B cell (primary cell): ENCODE results near the gene ZBTB44. TPM values are rescaled to one million over a fixed set of nuclear protein-coding genes. Genes with fewer than 3 reads are reported as not detected.

Source experiments
- ATAC-seq: fragments of 200-7000 bp; cut with Tn5 transposase; one replicate; pipeline ENCODE4 v1.10.0; 2021; ENCODE audit warnings: low read depth, mild to moderate bottlenecking, moderate number of reproducible peaks, moderate library complexity
- CTCF ChIA-PET: fragments of 350-600 bp; sonication (Branson Sonifier 250); formaldehyde crosslinking; loops from one replicate; lab custom pipeline; 2021; ENCODE audit warnings: antibody characterized with exemption, inconsistent platforms; lab: Charles Lee
- POLR2A ChIA-PET: fragments of 350-600 bp; sonication (Branson Sonifier 250); formaldehyde crosslinking; loops from one replicate; lab custom pipeline; 2021; ENCODE audit warnings: antibody characterized with exemption; lab: Charles Lee
- DNase-seq: peaks from one replicate; pipeline ENCODE4 v3.0.0; 2013
- H2AFZ ChIP-seq: 2 replicates; pipeline ENCODE4 v1.6.1; 2012; ENCODE audit warnings: mild to moderate bottlenecking, low read depth, low read length; ENCODE audit not compliant: insufficient read depth, poor library complexity, severe bottlenecking
- H3K27ac ChIP-seq, 2 donors: 1 replicate in 1 of 2; 2 replicates in 1 of 2; pipeline ENCODE4 v1.5.1; 2012 to 2013; ENCODE audit warnings: low read length in 2 of 2, mild to moderate bottlenecking in 2 of 2, moderate library complexity in 1 of 2
- H3K27me3 ChIP-seq, 4 experiments: fragments of 200-600 bp in 1 of 4; sonication (generic) in 1 of 4; replicated peaks in 1 of 4; 1 replicate in 2 of 4; 2 replicates in 2 of 4; pipeline versions ENCODE4 v1.6.1 to v1.7.0; 2013 to 2016; ENCODE audit warnings: low read length in 3 of 4, mild to moderate bottlenecking in 2 of 4, mixed read lengths in 1 of 4, moderate library complexity in 1 of 4; ENCODE audit not compliant: insufficient read depth in 4 of 4, control insufficient read depth in 3 of 4; ENCODE audit errors: control extremely low read depth in 1 of 4
- H3K36me3 ChIP-seq, 2 experiments: replicated peaks in 1 of 2; 1 replicate in 1 of 2; 2 replicates in 1 of 2; pipeline versions ENCODE4 v1.6.1 to v1.7.1; 2013; ENCODE audit warnings: low read length in 1 of 2; ENCODE audit not compliant: insufficient read depth in 2 of 2, control insufficient read depth in 1 of 2; ENCODE audit errors: control extremely low read depth in 1 of 2, extremely low read depth in 1 of 2
- H3K4me1 ChIP-seq, 2 donors: fragments of 200-600 bp in 1 of 2; sonication (generic) in 1 of 2; 1 replicate in 1 of 2; 2 replicates in 1 of 2; pipeline versions ENCODE4 v1.5.1 to v1.6.1; 2013 to 2017; ENCODE audit warnings: low read length in 2 of 2; ENCODE audit not compliant: control insufficient read depth in 2 of 2, insufficient read depth in 2 of 2
- H3K4me2 ChIP-seq: replicated peaks from 2 replicates; pipeline ENCODE3; 2012; ENCODE audit warnings: mild to moderate bottlenecking, low read depth, low read length; ENCODE audit not compliant: poor library complexity, severe bottlenecking
- H3K4me3 ChIP-seq, 5 experiments: fragments of 200-600 bp in 1 of 5; sonication (generic) in 1 of 5; 1 replicate in 3 of 5; 2 replicates in 2 of 5; pipeline versions ENCODE4 v1.5.1 to v1.7.0; 2011 to 2016; ENCODE audit warnings: low read length in 4 of 5, mild to moderate bottlenecking in 4 of 5, low read depth in 2 of 5, control low read depth in 1 of 5, moderate library complexity in 1 of 5; ENCODE audit not compliant: insufficient read depth in 1 of 5; ENCODE audit errors: control extremely low read depth in 1 of 5, extremely low read depth in 1 of 5
- H3K79me2 ChIP-seq: fragments of 200-600 bp; sonication (generic); one replicate; pipeline ENCODE4 v1.6.0; 2016; ENCODE audit warnings: low read length; ENCODE audit not compliant: control insufficient read depth, insufficient read depth
- H3K9ac ChIP-seq: fragments of 200-600 bp; sonication (generic); 2 replicates; pipeline ENCODE4 v1.6.1; 2017; ENCODE audit warnings: mild to moderate bottlenecking, low read length, moderate library complexity
- H3K9me3 ChIP-seq, 3 donors: one replicate each; pipeline versions ENCODE4 v1.6.1 to v1.7.1; 2013; ENCODE audit warnings: low read length in 2 of 3; ENCODE audit not compliant: control insufficient read depth in 2 of 3, insufficient read depth in 1 of 3; ENCODE audit errors: control extremely low read depth in 1 of 3
- H4K20me1 ChIP-seq: 2 replicates; pipeline ENCODE4 v1.6.0; 2012; ENCODE audit warnings: mild to moderate bottlenecking, low read length; ENCODE audit not compliant: insufficient read depth, control insufficient read depth, poor library complexity, severe bottlenecking
- H3K27ac Mint-ChIP-seq: one replicate; pipeline ENCODE4 v1.8.0; 2021; ENCODE audit warnings: mixed read lengths
- H3K27me3 Mint-ChIP-seq: one replicate; pipeline ENCODE4 v1.8.0; 2021; ENCODE audit warnings: mixed read lengths
- H3K4me1 Mint-ChIP-seq: one replicate; pipeline ENCODE4 v1.8.0; 2021; ENCODE audit warnings: mixed read lengths
- H3K4me3 Mint-ChIP-seq: one replicate; pipeline ENCODE4 v1.8.0; 2021; ENCODE audit warnings: mixed read lengths
- H3K9me3 Mint-ChIP-seq: one replicate; pipeline ENCODE4 v1.8.0; 2022; ENCODE audit warnings: mixed read lengths; ENCODE audit not compliant: insufficient read depth
- EZH2 ChIP-seq: IDR thresholded peaks from 2 replicates; pipeline ENCODE4 v1.6.1; 2012; ENCODE audit warnings: borderline replicate concordance, low read depth, mild to moderate bottlenecking, moderate library complexity, low read length; ENCODE audit not compliant: insufficient read depth, poor library complexity, severe bottlenecking
- WGBS: methylation state at CpG from one replicate; pipeline ENCODE4 v1.1.5; 2013; ENCODE audit warnings: missing lambda C conversion rate; ENCODE audit not compliant: insufficient coverage; 5-methylcytosine and 5-hydroxymethylcytosine counted together
- intact Hi-C: fragments of 100-400 bp; cut with micrococcal nuclease; formaldehyde crosslinking; loops from one replicate; pipeline ENCODE4 v1.10.0; 2022
- polyA plus RNA-seq: library from polyadenylated mRNA; depleted of rRNA; stranded (reverse); fragments of >200 nt; gene quantifications from 2 replicates; pipeline ENCODE4 v1.2.3, GENCODE V29; 2012
- total RNA-seq, 2 donors: library from RNA; stranded (reverse); fragments of 120-200 nt in 1 of 2; gene quantifications; 1 replicate in 1 of 2; 2 replicates in 1 of 2; pipeline versions ENCODE4 v1.2.3 to v1.2.4, GENCODE V29; 2013 to 2022
- TF ChIP-seq, protein P1 (sequence below): fragments of 200-600 bp; IDR thresholded peaks from one replicate; pipeline ENCODE4 v1.8.0; 2022; ENCODE audit warnings: antibody characterized with exemption, mild to moderate bottlenecking

The ZBTB44 gene
- total and polyA plus RNA-seq, 2 donors (not counting 1 experiment from before 2014, with no cell fraction given) = 23.3 to 89.4 TPM

DNA sequence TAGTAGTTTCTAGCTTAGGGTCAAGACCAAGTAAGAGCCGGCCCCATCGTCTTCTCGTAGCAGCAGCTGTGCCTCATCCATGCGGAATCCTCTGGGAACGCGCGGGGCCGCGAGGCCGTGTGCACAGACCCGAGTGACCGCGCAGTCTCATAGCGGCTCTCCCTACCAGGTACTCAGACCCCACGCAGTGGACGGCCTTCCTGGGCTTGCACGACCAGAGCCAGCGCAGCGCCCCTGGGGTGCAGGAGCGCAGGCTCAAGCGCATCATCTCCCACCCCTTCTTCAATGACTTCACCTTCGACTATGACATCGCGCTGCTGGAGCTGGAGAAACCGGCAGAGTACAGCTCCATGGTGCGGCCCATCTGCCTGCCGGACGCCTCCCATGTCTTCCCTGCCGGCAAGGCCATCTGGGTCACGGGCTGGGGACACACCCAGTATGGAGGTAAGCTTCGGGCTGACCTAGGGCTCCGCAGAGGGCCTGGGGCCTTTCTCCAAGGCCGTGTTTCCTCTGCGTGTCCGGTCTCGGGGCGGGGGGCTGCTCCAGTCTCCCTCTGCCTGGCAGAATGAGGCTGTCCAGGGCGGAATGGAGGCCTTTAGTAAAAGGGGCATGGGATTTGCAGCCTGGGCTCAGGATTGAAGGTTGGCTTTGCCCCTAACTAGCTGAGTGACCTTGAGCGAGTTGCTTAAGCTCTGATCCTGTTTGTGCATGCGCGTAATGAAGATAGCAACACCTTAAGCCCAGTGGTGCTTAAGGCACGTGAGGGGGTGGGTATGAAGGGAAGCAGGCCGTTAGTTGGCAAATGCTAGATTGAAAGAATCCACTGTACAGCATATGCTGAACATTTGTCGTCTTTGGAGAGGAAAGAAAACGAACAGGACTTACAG is 106.2 kb downstream of the ZBTB44 start:
- H3K9me3 ChIP-seq = no peaks in the 10 kb centered on the region
- H3K4me2 ChIP-seq = no peak overlapping the region
- no peaks in the 10 kb centered on the region for H3K79me2 ChIP-seq
- H3K27ac Mint-ChIP-seq = no peak overlapping the region
- H3K27ac ChIP-seq = no peak overlapping the region
- H3K27me3 Mint-ChIP-seq = no peaks in the 10 kb centered on the region
- ATAC-seq = no peak
- peaks cover 0 to 14% of the 10 kb centered on the region in 2 donors for H3K4me1 ChIP-seq
- CTCF ChIA-PET = interaction anchor here (0.9 to 1.6 kb wide), 5 partner anchors 18 to 226 kb away, joined by 3 to 4 read pairs (median 3); no protein-coding TSS in a partner anchor
- no peak for DNase-seq
- no peak overlapping the region for H3K9ac ChIP-seq
- POLR2A ChIA-PET = no interaction called here
- no peak for TF ChIP-seq EZH2
- TF ChIP-seq, protein P1, sequence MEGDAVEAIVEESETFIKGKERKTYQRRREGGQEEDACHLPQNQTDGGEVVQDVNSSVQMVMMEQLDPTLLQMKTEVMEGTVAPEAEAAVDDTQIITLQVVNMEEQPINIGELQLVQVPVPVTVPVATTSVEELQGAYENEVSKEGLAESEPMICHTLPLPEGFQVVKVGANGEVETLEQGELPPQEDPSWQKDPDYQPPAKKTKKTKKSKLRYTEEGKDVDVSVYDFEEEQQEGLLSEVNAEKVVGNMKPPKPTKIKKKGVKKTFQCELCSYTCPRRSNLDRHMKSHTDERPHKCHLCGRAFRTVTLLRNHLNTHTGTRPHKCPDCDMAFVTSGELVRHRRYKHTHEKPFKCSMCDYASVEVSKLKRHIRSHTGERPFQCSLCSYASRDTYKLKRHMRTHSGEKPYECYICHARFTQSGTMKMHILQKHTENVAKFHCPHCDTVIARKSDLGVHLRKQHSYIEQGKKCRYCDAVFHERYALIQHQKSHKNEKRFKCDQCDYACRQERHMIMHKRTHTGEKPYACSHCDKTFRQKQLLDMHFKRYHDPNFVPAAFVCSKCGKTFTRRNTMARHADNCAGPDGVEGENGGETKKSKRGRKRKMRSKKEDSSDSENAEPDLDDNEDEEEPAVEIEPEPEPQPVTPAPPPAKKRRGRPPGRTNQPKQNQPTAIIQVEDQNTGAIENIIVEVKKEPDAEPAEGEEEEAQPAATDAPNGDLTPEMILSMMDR = no peak
- intact Hi-C loops = no loop called here
- no peaks in the 10 kb centered on the region for H3K27me3 ChIP-seq
- 98% methylated on average over 42 of the region's 45 CpGs for WGBS
- no peak overlapping the region for H3K4me3 ChIP-seq
- no peaks in the 10 kb centered on the region for H3K9me3 Mint-ChIP-seq
- H3K4me1 Mint-ChIP-seq = peaks cover 15% of the 10 kb centered on the region
- H4K20me1 ChIP-seq = no peaks in the 10 kb centered on the region
- H2AFZ ChIP-seq = no peak overlapping the region
- peaks cover 0 to 13% of the 10 kb centered on the region in 2 experiments for H3K36me3 ChIP-seq
- H3K4me3 Mint-ChIP-seq = no peak overlapping the region

- Histone ChIP-seq H3K9me3 (peaks cover 0 to 10% (median 0%) of the 10 kb centered on the region in 3 donors), H3K27me3 (no peaks in the 10 kb centered on the region), H2AFZ (no peak overlapping the region), H4K20me1 (no peaks in the 10 kb centered on the region), H3K79me2 (no peaks in the 10 kb centered on the region), H3K4me1 (peaks cover 18 to 24% of the 10 kb centered on the region in 2 donors), H3K36me3 (peaks cover 0 to 13% of the 10 kb centered on the region in 2 experiments), H3K9ac (no peak overlapping the region), H3K4me2 (no peak overlapping the region), H3K4me3 (no peak overlapping the region), H3K27ac (no peak overlapping the region)
- Mint-ChIP-seq H3K27me3 (no peaks in the 10 kb centered on the region), H3K4me3 (no peak overlapping the region), H3K9me3 (no peaks in the 10 kb centered on the region), H3K27ac (no peak overlapping the region), H3K4me1 (peaks cover 27% of the 10 kb centered on the region)
- intact Hi-C loops = no loop called here
- ATAC-seq (no peak), DNase-seq (no peak)
- ChIA-PET CTCF (interaction anchor here (1.6 kb wide), 1 partner anchor 656 kb away, joined by 3 read pairs; no protein-coding TSS in a partner anchor), POLR2A (interaction anchor here (0.5 to 0.6 kb wide), 2 partner anchors 46 to 1588 kb away, joined by 3 to 4 read pairs; no protein-coding TSS in a partner anchor)
- WGBS = 87% methylated on average over 13 of the region's 22 CpGs
- no peak for TF ChIP-seq EZH2
- TF ChIP-seq, protein P1 = no peak
Observed at GRCh38 chr11:130206141-130206540, 108.6 kb downstream of the ZBTB44 start.
